ENCODE data around the gene SOX15.

SOX15 gene

DNA sequence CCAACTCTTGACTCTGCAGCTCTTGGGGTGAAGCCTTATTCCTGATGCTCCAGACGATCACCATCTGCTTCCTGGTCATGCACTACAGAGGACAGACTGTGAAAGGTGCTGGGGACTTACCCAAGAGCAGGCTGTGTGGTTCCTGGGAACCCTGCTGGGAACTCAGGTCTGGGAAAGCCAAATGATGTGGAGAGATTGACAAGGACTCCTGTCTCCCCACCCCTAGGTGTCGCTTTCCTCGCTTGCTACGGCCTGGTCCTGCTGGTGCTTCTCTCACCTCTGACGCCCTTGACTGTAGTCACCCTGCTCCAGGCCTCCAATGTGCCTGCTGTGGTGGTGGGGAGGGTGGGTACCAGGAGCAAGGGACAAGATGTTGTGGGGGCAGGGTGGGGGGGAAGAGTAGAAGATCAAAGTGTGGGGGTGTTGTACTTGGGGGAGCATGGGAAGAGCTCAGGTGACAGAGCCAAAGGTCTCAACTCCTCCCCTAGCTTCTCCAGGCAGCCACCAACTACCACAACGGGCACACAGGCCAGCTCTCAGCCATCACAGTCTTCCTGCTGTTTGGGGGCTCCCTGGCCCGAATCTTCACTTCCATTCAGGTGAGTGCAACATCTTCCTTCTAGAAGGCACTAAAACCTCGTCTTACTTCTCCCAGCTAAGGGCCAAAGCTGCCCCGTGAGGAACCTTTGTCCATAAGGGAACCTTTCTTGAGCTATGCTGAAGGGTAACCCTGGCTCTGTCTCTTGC lies 3.0 kb downstream of the SOX15 start:
- Histone ChIP-seq H3K4me1 (ENCODE audit: low read length) (peaks cover 11% of the 10 kb centered on the region), H3K27ac (ENCODE audit: low read length) (no peak overlapping the region), H4K20me1 (ENCODE audit: insufficient read depth, low read length) (no peaks in the 10 kb centered on the region), H3K9ac (ENCODE audit: low read length) (no peak overlapping the region), H3F3A (ENCODE audit: insufficient read depth, low read length) (peaks cover 8% of the 10 kb centered on the region; the same call in 1 of the 2 replicates), H3K9me2 (replicated peaks; ENCODE audit: insufficient read depth, low read length) (no peaks in the 10 kb centered on the region), H3K4me2 (ENCODE audit: low read depth, low read length) (no peak overlapping the region), H3K36me3 (replicated peaks; ENCODE audit: insufficient read depth, low read length) (no peaks in the 10 kb centered on the region), H3K9me3 (replicated peaks; ENCODE audit: insufficient read depth, low read length) (no peaks in the 10 kb centered on the region), H3K27me3 (replicated peaks; ENCODE audit: insufficient read depth, low read length) (no peaks in the 10 kb centered on the region), H2AFZ (ENCODE audit: low read length) (no peak overlapping the region), H3K4me3 (ENCODE audit: low read length) (no peak overlapping the region), H3K79me2 (ENCODE audit: low read length) (peaks cover 41% of the 10 kb centered on the region)
- no peak for DNase-seq
- TF ChIP-seq EZH2phosphoT487 (IDR thresholded peaks at IDR 0.05; ENCODE audit: low read length) (no peak), EZH2 (optimal IDR thresholded peaks at IDR 0.05; ENCODE audit: low read depth, low read length) (no peak)
- TF ChIP-seq, protein P1, sequence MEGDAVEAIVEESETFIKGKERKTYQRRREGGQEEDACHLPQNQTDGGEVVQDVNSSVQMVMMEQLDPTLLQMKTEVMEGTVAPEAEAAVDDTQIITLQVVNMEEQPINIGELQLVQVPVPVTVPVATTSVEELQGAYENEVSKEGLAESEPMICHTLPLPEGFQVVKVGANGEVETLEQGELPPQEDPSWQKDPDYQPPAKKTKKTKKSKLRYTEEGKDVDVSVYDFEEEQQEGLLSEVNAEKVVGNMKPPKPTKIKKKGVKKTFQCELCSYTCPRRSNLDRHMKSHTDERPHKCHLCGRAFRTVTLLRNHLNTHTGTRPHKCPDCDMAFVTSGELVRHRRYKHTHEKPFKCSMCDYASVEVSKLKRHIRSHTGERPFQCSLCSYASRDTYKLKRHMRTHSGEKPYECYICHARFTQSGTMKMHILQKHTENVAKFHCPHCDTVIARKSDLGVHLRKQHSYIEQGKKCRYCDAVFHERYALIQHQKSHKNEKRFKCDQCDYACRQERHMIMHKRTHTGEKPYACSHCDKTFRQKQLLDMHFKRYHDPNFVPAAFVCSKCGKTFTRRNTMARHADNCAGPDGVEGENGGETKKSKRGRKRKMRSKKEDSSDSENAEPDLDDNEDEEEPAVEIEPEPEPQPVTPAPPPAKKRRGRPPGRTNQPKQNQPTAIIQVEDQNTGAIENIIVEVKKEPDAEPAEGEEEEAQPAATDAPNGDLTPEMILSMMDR (IDR thresholded peaks at IDR 0.05; ENCODE audit: low read length): no peak

DNA sequence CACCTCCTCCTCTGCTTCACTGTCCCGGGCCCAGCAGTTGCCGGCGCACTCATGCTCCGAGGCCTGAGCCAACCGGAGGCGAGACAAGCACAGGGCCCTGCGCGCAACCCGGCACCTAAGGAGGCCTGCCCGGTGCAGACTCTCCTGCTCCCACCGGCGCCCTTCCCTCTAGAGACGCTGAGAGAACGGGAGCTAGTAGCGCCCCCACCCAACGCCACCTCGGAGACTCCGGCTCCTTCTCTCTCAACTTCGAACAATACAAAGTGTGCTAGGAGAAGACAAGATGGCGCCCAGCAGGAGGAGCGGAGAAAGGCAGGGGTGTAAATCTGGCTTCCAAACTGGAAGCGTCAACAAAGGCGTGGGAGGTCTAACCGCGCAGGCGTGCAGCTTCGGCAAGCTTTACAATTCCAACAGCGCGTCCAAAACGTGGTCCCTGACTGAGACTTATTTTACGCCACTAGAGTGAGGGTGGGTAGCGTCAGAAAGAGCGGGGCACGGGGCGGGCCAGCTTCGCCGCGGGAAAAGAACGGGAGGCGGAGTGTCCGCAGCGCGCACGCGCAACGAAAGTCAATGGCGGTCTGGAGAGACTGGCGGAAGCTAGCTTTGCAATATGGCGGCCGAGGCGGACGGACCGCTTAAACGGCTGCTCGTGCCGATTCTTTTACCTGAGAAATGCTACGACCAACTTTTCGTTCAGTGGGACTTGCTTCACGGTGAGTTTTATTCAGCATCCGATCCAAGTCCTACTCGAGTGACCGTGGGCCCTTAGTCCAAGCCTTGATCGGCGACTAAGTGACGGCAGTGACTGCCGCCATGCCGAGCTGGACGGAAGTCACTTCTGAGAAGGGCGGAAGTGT lies 6.4 kb downstream of the SOX15 start, which contains the start of gene MPDU1:
Gene MPDU1 (plus strand): TSS at position 600 of the 857 bp plus-strand sequence. CDS start 11 bp downstream, at position 611.
- Histone ChIP-seq H3K9ac (ENCODE audit: low read length) (peak within 1 kb of the TSS; percentile 86), H3K4me2 (ENCODE audit: low read depth, low read length) (peak within 1 kb of the TSS; percentile 90), H4K20me1 (ENCODE audit: insufficient read depth, low read length) (0 out of 2 replicates have a peak, but pooled peaks cover 6% of the 10 kb centered on the region), H3K9me2 (replicated peaks; ENCODE audit: insufficient read depth, low read length) (no peaks in the 10 kb centered on the region), H3K79me2 (ENCODE audit: low read length) (peaks cover 57% of the 10 kb centered on the region), H2AFZ (ENCODE audit: low read length) (peak within 1 kb of the TSS; percentile 91), H3K27me3 (replicated peaks; ENCODE audit: insufficient read depth, low read length) (no peaks in the 10 kb centered on the region), H3K36me3 (replicated peaks; ENCODE audit: insufficient read depth, low read length) (no peaks in the 10 kb centered on the region), H3F3A (ENCODE audit: insufficient read depth, low read length) (peaks cover 31% of the 10 kb centered on the region), H3K4me3 (ENCODE audit: low read length) (peak within 1 kb of the TSS; percentile 80), H3K27ac (ENCODE audit: low read length) (peak within 1 kb of the TSS; percentile 80), H3K9me3 (replicated peaks; ENCODE audit: insufficient read depth, low read length) (no peaks in the 10 kb centered on the region), H3K4me1 (ENCODE audit: low read length) (peaks cover 30% of the 10 kb centered on the region)
- TF ChIP-seq, protein P1 (IDR thresholded peaks at IDR 0.05; ENCODE audit: low read length): no peak
- TF ChIP-seq EZH2phosphoT487 (IDR thresholded peaks at IDR 0.05; ENCODE audit: low read length) (no peak), EZH2 (optimal IDR thresholded peaks at IDR 0.05; ENCODE audit: low read depth, low read length) (no peak)
- DNase-seq: peak; percentile 96

GRCh38 chr17:7582396-7583252 lies 7.3 kb downstream of the SOX15 start:
- no peaks in the 10 kb centered on the region for H3K27me3 ChIP-seq (replicated peaks; ENCODE audit: insufficient read depth, low read length)
- H3K4me3 ChIP-seq (ENCODE audit: low read length): peak overlapping the region; percentile 80
- no peaks in the 10 kb centered on the region for H3K9me2 ChIP-seq (replicated peaks; ENCODE audit: insufficient read depth, low read length)
- H3K27ac ChIP-seq (ENCODE audit: low read length): peak overlapping the region; percentile 80; the same call in 1 of the 2 replicates
- TF ChIP-seq, protein P1 (IDR thresholded peaks at IDR 0.05; ENCODE audit: low read length): no peak
- no peak for TF ChIP-seq EZH2 (optimal IDR thresholded peaks at IDR 0.05; ENCODE audit: low read depth, low read length)
- TF ChIP-seq EZH2phosphoT487 (IDR thresholded peaks at IDR 0.05; ENCODE audit: low read length): no peak
- no peaks in the 10 kb centered on the region for H3K9me3 ChIP-seq (replicated peaks; ENCODE audit: insufficient read depth, low read length)
- H3K36me3 ChIP-seq (replicated peaks; ENCODE audit: insufficient read depth, low read length): peaks cover 4% of the 10 kb centered on the region; the same call in 1 of the 2 replicates
- H2AFZ ChIP-seq (ENCODE audit: low read length): peak overlapping the region; percentile 91; the same call in 1 of the 2 replicates
- peaks cover 12% of the 10 kb centered on the region for H4K20me1 ChIP-seq (ENCODE audit: insufficient read depth, low read length)
- H3K9ac ChIP-seq (ENCODE audit: low read length): peak overlapping the region; percentile 86; the same call in 1 of the 2 replicates
- peaks cover 38% of the 10 kb centered on the region for H3K4me1 ChIP-seq (ENCODE audit: low read length)
- no peak for DNase-seq
- peaks cover 38% of the 10 kb centered on the region for H3F3A ChIP-seq (ENCODE audit: insufficient read depth, low read length)
- peaks cover 59% of the 10 kb centered on the region for H3K79me2 ChIP-seq (ENCODE audit: low read length)
- peak overlapping the region; percentile 90 for H3K4me2 ChIP-seq (ENCODE audit: low read depth, low read length)
